SH-SY5Y (cell line): ENCODE data around the gene FAM216B.

Experiments used
- GATA2 ChIP-seq: IDR thresholded peaks from 2 replicates; pipeline ENCODE4 v1.6.1; 2011; ENCODE audit warnings: mild to moderate bottlenecking, low read depth, low read length
- GATA3 ChIP-seq: IDR thresholded peaks from 2 replicates; pipeline ENCODE4 v1.6.1; 2011; ENCODE audit warnings: low read depth, mild to moderate bottlenecking, low read length, moderate library complexity

The FAM216B gene

GRCh38 chr13:42758515-42758914 is 22.9 kb upstream of the FAM216B start:
- TF ChIP-seq GATA2 (no peak), GATA3 (no peak)

GRCh38 chr13:42760951-42761350 is 20.4 kb upstream of the FAM216B start:
- TF ChIP-seq GATA2 (no peak), GATA3 (no peak)

DNA sequence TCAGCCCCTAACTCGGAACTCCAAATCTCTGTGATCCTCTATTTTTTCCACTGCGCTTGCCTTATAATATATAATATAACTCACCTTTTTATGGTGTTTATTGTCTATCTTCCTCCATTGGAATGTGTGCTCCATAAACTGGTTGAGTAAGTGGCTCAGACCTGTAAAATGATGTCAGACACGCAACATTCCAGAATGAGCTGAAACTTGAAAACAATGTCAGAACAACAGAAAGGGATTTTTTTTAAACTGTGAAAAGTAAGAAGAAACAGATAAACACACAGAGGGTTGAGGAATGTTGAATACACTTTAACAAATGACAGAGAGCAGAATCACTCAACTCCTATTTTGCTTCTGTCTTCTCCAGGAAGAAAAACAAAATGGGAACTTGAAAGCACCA is 19.1 kb upstream of the FAM216B start:
- TF ChIP-seq GATA3: no peak
- TF ChIP-seq GATA2: no peak

DNA sequence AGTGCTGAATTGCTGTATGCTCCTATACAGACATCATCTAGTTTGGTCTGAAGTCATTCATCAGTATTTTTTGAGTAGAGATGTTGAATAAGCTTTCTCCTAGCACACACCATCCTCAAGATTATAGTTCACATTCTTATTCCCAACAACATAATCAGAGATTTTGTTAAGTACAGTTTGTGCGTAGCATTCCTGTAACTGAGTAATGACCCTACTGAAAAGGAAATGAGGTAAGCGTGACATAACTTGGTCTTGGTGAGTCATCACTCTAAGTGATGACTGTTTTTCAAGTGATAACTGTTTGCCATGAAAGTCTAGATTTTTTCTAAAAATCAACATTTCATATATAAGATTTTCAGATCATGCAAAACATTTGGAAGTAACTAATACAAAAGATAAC is 18.5 kb upstream of the FAM216B start:
- TF ChIP-seq GATA2: no peak
- no peak for TF ChIP-seq GATA3

GRCh38 chr13:42766016-42766415 is 15.4 kb upstream of the FAM216B start:
- TF ChIP-seq GATA3 (no peak), GATA2 (no peak)

- no peak for TF ChIP-seq GATA2
- no peak for TF ChIP-seq GATA3
Observed at GRCh38 chr13:42769650-42770049, 11.7 kb upstream of the FAM216B start.

DNA sequence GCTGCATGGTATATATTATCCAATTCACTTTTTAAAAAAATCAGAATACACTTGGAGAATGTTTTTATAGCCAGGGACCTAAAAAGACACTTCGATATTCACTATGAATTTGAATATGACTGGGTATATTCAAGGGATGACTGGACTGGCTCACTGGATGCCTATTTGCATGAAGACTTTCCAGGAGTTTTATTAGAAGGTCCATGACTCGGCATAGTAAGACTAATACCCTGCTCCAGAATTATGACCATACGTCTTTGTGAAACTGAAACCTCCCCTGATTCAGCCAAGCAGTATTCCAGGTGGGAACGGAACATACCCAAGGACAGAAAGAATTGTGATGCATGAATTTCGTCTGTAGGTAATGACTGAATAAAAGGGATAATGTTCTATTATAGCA is 3.9 kb upstream of the FAM216B start:
- no peak for TF ChIP-seq GATA3
- TF ChIP-seq GATA2: no peak

- TF ChIP-seq GATA2 (no peak), GATA3 (no peak)
Observed at GRCh38 chr13:42780044-42780443, 1.3 kb upstream of the FAM216B start.

- TF ChIP-seq GATA3 (no peak), GATA2 (no peak)
Observed at GRCh38 chr13:42786715-42787114, 5.3 kb downstream of the FAM216B start.

- TF ChIP-seq GATA2: no peak
- no peak for TF ChIP-seq GATA3
Observed at GRCh38 chr13:42788601-42789000, 7.2 kb downstream of the FAM216B start.

GRCh38 chr13:42792154-42792553 is 10.8 kb downstream of the FAM216B start:
- TF ChIP-seq GATA2 (no peak), GATA3 (no peak)

DNA sequence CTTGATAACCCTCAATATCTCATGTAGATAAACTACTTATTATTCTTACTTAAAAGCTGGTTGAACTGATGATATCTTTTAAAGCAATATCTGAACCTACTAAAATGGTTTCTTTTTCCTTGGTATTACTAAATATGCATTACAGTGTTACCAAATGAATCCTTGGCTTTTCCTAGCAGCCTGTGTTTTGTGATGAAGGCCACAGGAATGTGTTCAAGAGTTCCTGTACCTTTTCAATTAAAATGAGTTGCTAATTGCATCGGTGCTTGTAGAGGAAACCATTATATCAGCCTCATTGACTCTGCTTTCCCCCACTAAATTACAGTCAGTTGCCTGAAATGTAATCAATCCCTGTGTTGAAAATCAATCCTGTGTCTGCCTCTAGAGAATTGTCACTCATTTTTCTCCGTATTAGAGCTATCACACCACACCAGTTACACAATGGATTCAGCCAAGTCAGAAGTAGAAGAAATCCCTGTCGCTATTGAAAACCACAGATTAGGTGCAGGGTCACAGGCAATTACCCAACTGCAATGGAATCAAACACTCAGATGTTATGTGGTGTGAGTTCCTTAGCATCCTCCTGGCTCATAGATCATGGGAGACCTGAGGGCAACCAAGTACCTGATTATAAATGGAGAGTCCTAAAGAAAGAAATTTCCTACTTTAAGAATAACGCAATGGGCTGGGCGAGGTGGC is 13.3 kb downstream of the FAM216B start:
- TF ChIP-seq GATA2 (no peak), GATA3 (no peak)

- TF ChIP-seq GATA3 (no peak), GATA2 (no peak)
Observed at GRCh38 chr13:42795666-42796065, 14.3 kb downstream of the FAM216B start.

GRCh38 chr13:42796747-42797356 is 15.5 kb downstream of the FAM216B start:
- no peak for TF ChIP-seq GATA2
- no peak for TF ChIP-seq GATA3

DNA sequence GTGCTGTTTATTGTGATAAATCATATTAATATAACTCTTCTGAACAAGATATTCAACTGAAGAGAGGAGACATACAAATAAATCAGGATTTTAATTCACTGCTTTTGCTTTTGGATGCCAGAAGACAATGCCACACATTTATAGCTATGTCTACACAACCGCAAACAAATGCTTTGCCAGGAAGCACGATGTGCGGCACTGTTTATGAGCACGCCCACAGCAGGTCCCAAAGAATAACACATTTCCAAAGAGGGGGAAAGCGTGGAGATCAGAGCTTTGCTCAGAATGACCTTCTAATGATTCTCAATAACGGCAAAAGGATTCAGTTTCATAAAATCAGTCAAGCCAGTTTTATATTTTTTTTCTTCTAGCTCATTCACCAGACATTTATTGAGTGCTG is 16.7 kb downstream of the FAM216B start:
- TF ChIP-seq GATA3: no peak
- TF ChIP-seq GATA2: no peak

GRCh38 chr13:42800109-42800643 is 18.8 kb downstream of the FAM216B start:
- no peak for TF ChIP-seq GATA3
- TF ChIP-seq GATA2: no peak
